Measurements from ENCODE around the gene HPCAL4. TPM values are rescaled to one million over a fixed set of nuclear protein-coding genes. Genes with fewer than 3 reads are reported as not detected.
A peak's percentile ranks its signal among the peaks of the same experiment; 100 is the strongest.

HPCAL4 gene
- total and polyA plus RNA-seq, 9 of the 15 experiments (the other 6 are each of a cell fraction or from before 2014, with no cell fraction given): 0.01 to 0.04 (median 0.04) TPM; not detected in 4

- CTCF ChIA-PET (ENCODE audit: low intra/inter-chr PET ratio): interaction anchor here (0.6 kb wide), 1 partner anchor 15 kb away, joined by 3 read pairs; no protein-coding TSS in a partner anchor
- FAIRE-seq: no peak
- TF ChIP-seq ZBTB26 (CRISPR knock-in tag; IDR thresholded peaks at IDR 0.05): no peak
- TF ChIP-seq PRPF4 (IDR thresholded peaks at IDR 0.05; ENCODE audit: insufficient read depth, low read depth, low read length, poor library complexity, severe bottlenecking): no peak
- no peak for TF ChIP-seq RBM14 (IDR thresholded peaks at IDR 0.05; ENCODE audit: borderline replicate concordance, insufficient read depth, low read depth, low read length)
- TF ChIP-seq ILF3 (IDR thresholded peaks at IDR 0.05; ENCODE audit: borderline replicate concordance): no peak
- no peak for TF ChIP-seq TAF1 (IDR thresholded peaks at IDR 0.05; ENCODE audit: control insufficient read depth, extremely low read depth, insufficient read depth, low read length, severe bottlenecking)
- TF ChIP-seq POLR2A (conservative IDR thresholded peaks at IDR 0.05): no peak
- no peak for TF ChIP-seq HMBOX1 (IDR thresholded peaks at IDR 0.05)
- TF ChIP-seq TCF7L2 (IDR thresholded peaks at IDR 0.05; ENCODE audit: low read depth, low read length): no peak
- no peak for TF ChIP-seq MTF1 (CRISPR knock-in tag; IDR thresholded peaks at IDR 0.05; ENCODE audit: borderline replicate concordance)
- TF ChIP-seq DLX4 (CRISPR knock-in tag; IDR thresholded peaks at IDR 0.05): no peak
- TF ChIP-seq NR0B1 (IDR thresholded peaks at IDR 0.05; ENCODE audit: partially characterized antibody): no peak
- TF ChIP-seq NR2C1 (IDR thresholded peaks at IDR 0.05): 0 out of 2 replicates have a peak, but pooled peaks have one; percentile 13
- peak; percentile 72 for TF ChIP-seq NR2C1 (tag; IDR thresholded peaks at IDR 0.05)
- no peak for TF ChIP-seq KLF1 (tag; IDR thresholded peaks at IDR 0.05)
- no peak for TF ChIP-seq BRF2 (IDR thresholded peaks at IDR 0.05; ENCODE audit: borderline replicate concordance, insufficient read depth, insufficient read length)
- no peak for TF ChIP-seq XRCC5 (IDR thresholded peaks at IDR 0.05; ENCODE audit: low read depth, low read length)
- peak; percentile 91 for TF ChIP-seq ESRRA (IDR thresholded peaks at IDR 0.05; ENCODE audit: borderline replicate concordance, low read depth)
Observed at GRCh38 chr1:39676948-39677548, 14.2 kb downstream of the HPCAL4 start.

More at GRCh38 chr1:39676948-39677548, 14.2 kb downstream of the HPCAL4 start:
- H3K79me2 ChIP-seq (ENCODE audit: control insufficient read depth, insufficient read depth, low read length): no peaks in the 10 kb centered on the region
- H3K36me3 ChIP-seq (ENCODE audit: control insufficient read depth, insufficient read depth, low read length): no peaks in the 10 kb centered on the region
- H3K9ac ChIP-seq (ENCODE audit: insufficient read depth in 1 of 2, low read depth in 2 of 2, low read length in 2 of 2): no peak overlapping the region; a peak in 1 of 4 replicates
- H3K4me1 ChIP-seq (replicated peaks in 1 of 2; ENCODE audit: control insufficient read depth in 2 of 2, insufficient read depth in 2 of 2, low read length in 2 of 2): peaks cover 7 to 15% of the 10 kb centered on the region in 2 experiments
- BruUV-seq (replicated peaks): no TSS peak
- DNase-seq (ENCODE audit: extremely low read depth in 1 of 4, low spot score in 3 of 4) (peak in 2 of 4 experiments; percentile 40 to 41), ATAC-seq (no peak; the same call in 2 of the 3 replicates)
- no peak overlapping the region for H3K4me3 ChIP-seq
- H2AFZ ChIP-seq (ENCODE audit: low read depth, low read length): peak overlapping the region; percentile 72
- 45% methylated on average over 6 of the region's 6 CpGs for WGBS (ENCODE audit: insufficient coverage, low coverage, missing lambda C conversion rate)
- peaks cover 17 to 30% of the 10 kb centered on the region in 2 experiments; a peak in 4 of 5 replicates for H3K27me3 ChIP-seq (ENCODE audit: control insufficient read depth in 2 of 2, insufficient read depth in 2 of 2, low read length in 2 of 2)
- H3K27ac ChIP-seq (ENCODE audit: extremely low read depth, low read depth, low read length): no peak overlapping the region
- POLR2A ChIA-PET: interaction anchor here (0.9 to 1.1 kb wide), 3 partner anchors 17 to 45 kb away, joined by 3 to 4 read pairs (median 4); no protein-coding TSS in a partner anchor
- in situ Hi-C loops (cut with MboI) (no loop called here), intact Hi-C loops (cut with micrococcal nuclease) (no loop called here)
- no peaks in the 10 kb centered on the region for H3K9me1 ChIP-seq (ENCODE audit: control insufficient read depth, insufficient read depth, low read length)
- H3K4me2 ChIP-seq (ENCODE audit: insufficient read depth, low read length): no peak overlapping the region
- H3K9me3 ChIP-seq (replicated peaks; ENCODE audit: control insufficient read depth, insufficient read depth, low read depth, low read length): no peaks in the 10 kb centered on the region
- 0 out of 2 replicates have a peak, but pooled peaks cover 6% of the 10 kb centered on the region for H4K20me1 ChIP-seq (replicated peaks; ENCODE audit: control insufficient read depth, insufficient read depth, low read length)
